OCI-LY7 (cell line): ENCODE data around the gene PTPN21. TPM values are rescaled to one million over a fixed set of nuclear protein-coding genes. Genes with fewer than 3 reads are reported as not detected.

Source experiments
- BruUV-seq: library from RNA; stranded (reverse); fragments of 400-500 nt; replicated peaks from 2 replicates; lab custom pipeline; 2021; lab: Mats Ljungman, UMichigan
- CTCF ChIA-PET: fragments of 300-600 bp; sonication (Branson Sonifier 250); formaldehyde crosslinking; loops from one replicate; lab custom pipeline; 2022; ENCODE audit warnings: antibody characterized with exemption; ENCODE audit not compliant: unreplicated experiment; lab: Charles Lee
- POLR2A ChIA-PET: fragments of 300-600 bp; sonication (Branson Sonifier 250); formaldehyde crosslinking; loops from one replicate; lab custom pipeline; 2022; ENCODE audit warnings: antibody characterized with exemption; lab: Charles Lee
- DNase-seq: peaks from one replicate; pipeline ENCODE4 v3.0.0-alpha.2; 2015; ENCODE audit warnings: low spot score
- H2AFZ ChIP-seq: fragments of 200-600 bp; sonication (generic), shearing (Covaris generic); 2 replicates; pipeline ENCODE4 v1.6.1; 2014; ENCODE audit warnings: mild to moderate bottlenecking, antibody characterized with exemption, low read length, moderate library complexity
- H3K27ac ChIP-seq: fragments of 200-600 bp; sonication (generic); 2 replicates; pipeline ENCODE4 v1.5.1; 2014; ENCODE audit warnings: mixed run types, low read depth, mild to moderate bottlenecking, moderate library complexity, low read length, inconsistent platforms; ENCODE audit not compliant: poor library complexity, severe bottlenecking
- H3K36me3 ChIP-seq: fragments of 200-600 bp; sonication (generic); 2 replicates; pipeline ENCODE4 v1.6.1; 2014; ENCODE audit warnings: mild to moderate bottlenecking, antibody characterized with exemption, low read length, moderate library complexity, mixed read lengths; ENCODE audit not compliant: insufficient read depth
- H3K4me1 ChIP-seq: fragments of 200-600 bp; sonication (generic); 2 replicates; pipeline ENCODE4 v1.5.1; 2014; ENCODE audit warnings: mild to moderate bottlenecking, low read length; ENCODE audit not compliant: insufficient read depth, poor library complexity, severe bottlenecking
- H3K4me2 ChIP-seq: fragments of 200-600 bp; sonication (generic); 2 replicates; pipeline ENCODE4 v1.6.1; 2014; ENCODE audit warnings: mild to moderate bottlenecking, low read length
- H3K4me3 ChIP-seq: fragments of 200-600 bp; sonication (generic); 2 replicates; pipeline ENCODE4 v1.5.1; 2014; ENCODE audit warnings: mild to moderate bottlenecking, low read depth, low read length; ENCODE audit not compliant: poor library complexity, severe bottlenecking
- H3K79me2 ChIP-seq: fragments of 200-600 bp; sonication (generic); 2 replicates; pipeline ENCODE4 v1.6.1; 2016; ENCODE audit warnings: low read depth, mild to moderate bottlenecking, low read length, moderate library complexity, mixed read lengths; ENCODE audit not compliant: insufficient read depth
- H3K9me2 ChIP-seq: fragments of 200-600 bp; sonication (generic); 2 replicates; pipeline ENCODE4 v1.6.1; 2016; ENCODE audit warnings: mild to moderate bottlenecking, low read length, mixed read lengths; ENCODE audit not compliant: insufficient read depth
- H3K9me3 ChIP-seq: fragments of 200-600 bp; sonication (generic); 2 replicates; pipeline ENCODE4 v1.6.1; 2014; ENCODE audit warnings: mild to moderate bottlenecking, mixed run types, low read length, mixed read lengths
- H4K20me1 ChIP-seq: fragments of 200-600 bp; sonication (generic); 2 replicates; pipeline ENCODE4 v1.6.1; 2014; ENCODE audit warnings: mild to moderate bottlenecking, antibody characterized with exemption, low read length, moderate library complexity, mixed read lengths; ENCODE audit not compliant: insufficient read depth
- CTCF ChIP-seq: fragments of 200-600 bp; sonication (generic); conservative IDR thresholded peaks from 2 replicates; pipeline ENCODE4 v1.5.1; 2014; ENCODE audit warnings: mild to moderate bottlenecking, antibody characterized with exemption, low read length, moderate library complexity, mixed read lengths
- EZH2phosphoT487 ChIP-seq: fragments of 200-600 bp; sonication (generic); IDR thresholded peaks from 2 replicates; pipeline ENCODE4 v1.6.1; 2018; ENCODE audit warnings: low read depth, borderline replicate concordance, mild to moderate bottlenecking, mixed run types, antibody characterized with exemption, low read length, moderate library complexity, mixed read lengths
- intact Hi-C: fragments of 100-400 bp; cut with micrococcal nuclease; formaldehyde crosslinking; loops from one replicate; pipeline ENCODE4 v1.10.0; 2022; ENCODE audit not compliant: unreplicated experiment
- total RNA-seq, 2 experiments: library from RNA; depleted of rRNA in 1 of 2; stranded (reverse); fragments of >200 nt in 1 of 2; shearing (Covaris generic) in 1 of 2; gene quantifications; 2 replicates each; pipeline ENCODE4 v1.2.3, GENCODE V29; 2014 to 2022

Gene PTPN21
- total RNA-seq, 2 experiments from 2014 or later, result not detected

GRCh38 chr14:88597601-88598000 lies 42.8 kb upstream of the PTPN21 start:
- no peaks in the 10 kb centered on the region for H3K9me2 ChIP-seq
- intact Hi-C loops, result no loop called here
- no peak for DNase-seq
- POLR2A ChIA-PET, result no interaction called here
- H2AFZ ChIP-seq, result no peak overlapping the region
- peaks cover 9% of the 10 kb centered on the region for H3K4me1 ChIP-seq
- H3K36me3 ChIP-seq, result peaks cover 82% of the 10 kb centered on the region
- no peaks in the 10 kb centered on the region for H4K20me1 ChIP-seq
- TF ChIP-seq EZH2phosphoT487 (no peak), CTCF (no peak)
- H3K9me3 ChIP-seq, result no peaks in the 10 kb centered on the region
- CTCF ChIA-PET, result no interaction called here
- no peak overlapping the region for H3K27ac ChIP-seq
- BruUV-seq, result no TSS peak
- no peak overlapping the region for H3K4me2 ChIP-seq
- no peak overlapping the region for H3K4me3 ChIP-seq
- no peaks in the 10 kb centered on the region for H3K79me2 ChIP-seq

GRCh38 chr14:88597038-88597437 lies 42.2 kb upstream of the PTPN21 start:
- Histone ChIP-seq H3K4me2 (no peak overlapping the region), H3K36me3 (peaks cover 79% of the 10 kb centered on the region), H3K4me3 (no peak overlapping the region), H3K9me2 (no peaks in the 10 kb centered on the region), H3K4me1 (peaks cover 9% of the 10 kb centered on the region), H3K79me2 (no peaks in the 10 kb centered on the region), H3K9me3 (no peaks in the 10 kb centered on the region), H2AFZ (no peak overlapping the region), H4K20me1 (no peaks in the 10 kb centered on the region), H3K27ac (no peak overlapping the region)
- POLR2A ChIA-PET, result no interaction called here
- no peak for DNase-seq
- intact Hi-C loops, result no loop called here
- CTCF ChIA-PET, result no interaction called here
- no TSS peak for BruUV-seq
- no peak for TF ChIP-seq CTCF
- TF ChIP-seq EZH2phosphoT487, result no peak

- Histone ChIP-seq H3K4me3 (no peak overlapping the region), H3K27ac (no peak overlapping the region), H3K9me3 (no peaks in the 10 kb centered on the region), H3K36me3 (peaks cover 76% of the 10 kb centered on the region), H3K4me1 (no peaks in the 10 kb centered on the region), H3K4me2 (no peak overlapping the region), H2AFZ (no peak overlapping the region), H3K9me2 (no peaks in the 10 kb centered on the region), H4K20me1 (no peaks in the 10 kb centered on the region), H3K79me2 (no peaks in the 10 kb centered on the region)
- intact Hi-C loops, result no loop called here
- BruUV-seq, result no TSS peak
- CTCF ChIA-PET, result no interaction called here
- no peak for DNase-seq
- POLR2A ChIA-PET, result interaction anchor here (0.8 kb wide), 1 partner anchor 1476 kb away, joined by 6 read pairs; no protein-coding TSS in a partner anchor
- TF ChIP-seq CTCF, result no peak
- TF ChIP-seq EZH2phosphoT487, result no peak
These were observed 37.2 kb upstream of the PTPN21 start for GRCh38 chr14:88592031-88592430.
